ENCODE data around the gene NDUFS7. TPM values are rescaled to one million over a fixed set of nuclear protein-coding genes. Genes with fewer than 3 reads are reported as not detected.
"Not testable (repeated sequence)": the region's sequence is repeated elsewhere in the genome, so short reads cannot be mapped to it uniquely, and the experiment has no call there.

Gene NDUFS7
- total RNA-seq, 2 donors from 2014 or later, result 147 to 202 TPM

DNA sequence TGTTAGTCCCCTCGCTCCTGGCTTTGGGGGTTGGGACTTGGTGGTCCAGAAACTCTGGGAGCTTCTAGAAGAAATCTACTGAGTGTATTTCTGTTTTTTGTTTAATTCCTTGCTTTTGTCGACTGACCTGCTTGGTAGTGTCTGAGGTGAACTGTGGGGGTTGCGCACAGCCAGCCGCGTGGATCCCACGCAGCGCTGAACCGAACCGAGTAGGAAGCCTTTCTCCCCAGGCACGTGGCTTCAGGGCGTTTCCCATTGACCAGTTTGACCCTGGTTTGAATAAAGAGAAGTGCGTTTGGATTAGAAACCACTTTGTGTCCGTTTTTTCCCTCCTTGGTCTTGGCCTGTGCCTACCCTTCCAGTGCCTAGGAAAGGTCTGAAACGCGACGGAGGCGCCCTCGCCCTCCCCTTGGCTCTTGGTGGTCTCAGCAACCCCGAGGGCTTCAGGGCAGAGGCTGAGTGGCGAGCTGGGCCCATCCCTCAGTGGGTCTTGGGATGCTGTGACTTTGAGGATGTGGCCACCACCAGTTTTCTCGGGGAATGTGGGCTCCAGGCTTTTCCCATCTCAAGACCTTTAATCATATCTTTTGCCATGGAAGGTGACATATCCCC is 51.8 kb downstream of the NDUFS7 start:
- intact Hi-C loops (cut with DNase I), result loop anchor here (5.0 kb wide), 1 partner anchor 158 kb away; the partner anchor contains the start of gene FAM174C
- Histone ChIP-seq H3K27me3 (replicated peaks; ENCODE audit: insufficient read depth) (no peaks in the 10 kb centered on the region), H3K9me3 (no peaks in the 10 kb centered on the region), H3K4me3 (no peak overlapping the region), H3K4me1 (replicated peaks) (peaks cover 14% of the 10 kb centered on the region), H3K27ac (no peak overlapping the region), H3K36me3 (peaks cover 6 to 32% of the 10 kb centered on the region in 2 donors)
- WGBS, result 84% methylated on average over 21 of the region's 21 CpGs
- no peak for DNase-seq (ENCODE audit: low spot score)
- TF ChIP-seq, protein P1, sequence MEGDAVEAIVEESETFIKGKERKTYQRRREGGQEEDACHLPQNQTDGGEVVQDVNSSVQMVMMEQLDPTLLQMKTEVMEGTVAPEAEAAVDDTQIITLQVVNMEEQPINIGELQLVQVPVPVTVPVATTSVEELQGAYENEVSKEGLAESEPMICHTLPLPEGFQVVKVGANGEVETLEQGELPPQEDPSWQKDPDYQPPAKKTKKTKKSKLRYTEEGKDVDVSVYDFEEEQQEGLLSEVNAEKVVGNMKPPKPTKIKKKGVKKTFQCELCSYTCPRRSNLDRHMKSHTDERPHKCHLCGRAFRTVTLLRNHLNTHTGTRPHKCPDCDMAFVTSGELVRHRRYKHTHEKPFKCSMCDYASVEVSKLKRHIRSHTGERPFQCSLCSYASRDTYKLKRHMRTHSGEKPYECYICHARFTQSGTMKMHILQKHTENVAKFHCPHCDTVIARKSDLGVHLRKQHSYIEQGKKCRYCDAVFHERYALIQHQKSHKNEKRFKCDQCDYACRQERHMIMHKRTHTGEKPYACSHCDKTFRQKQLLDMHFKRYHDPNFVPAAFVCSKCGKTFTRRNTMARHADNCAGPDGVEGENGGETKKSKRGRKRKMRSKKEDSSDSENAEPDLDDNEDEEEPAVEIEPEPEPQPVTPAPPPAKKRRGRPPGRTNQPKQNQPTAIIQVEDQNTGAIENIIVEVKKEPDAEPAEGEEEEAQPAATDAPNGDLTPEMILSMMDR (IDR thresholded peaks at IDR 0.05), result no peak
- no peak for TF ChIP-seq POLR2AphosphoS5 (IDR thresholded peaks at IDR 0.05)
- TF ChIP-seq POLR2A (IDR thresholded peaks at IDR 0.05), result no peak

DNA sequence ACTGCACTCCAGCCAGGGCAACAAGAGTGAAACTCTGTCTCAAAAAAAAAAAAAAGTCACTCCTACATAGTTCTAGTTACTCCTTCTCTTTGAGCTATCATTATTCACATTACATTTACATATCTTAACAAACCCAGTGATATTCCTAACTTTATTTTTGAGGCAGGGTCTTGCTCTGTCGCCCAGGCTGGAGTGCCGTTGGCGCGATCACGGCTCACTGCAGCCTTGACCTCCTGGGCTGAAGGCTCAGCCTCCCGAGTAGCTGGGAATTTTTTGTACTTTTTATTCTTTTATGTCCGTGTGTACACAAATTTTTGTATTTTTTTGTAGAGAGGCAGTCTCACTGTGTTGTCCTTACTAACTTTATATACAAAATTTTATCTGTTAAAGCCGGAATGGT is 53.9 kb downstream of the NDUFS7 start:
- no peak for DNase-seq (ENCODE audit: low spot score)
- Histone ChIP-seq H3K4me3 (no peak overlapping the region), H3K4me1 (replicated peaks) (peaks cover 14% of the 10 kb centered on the region), H3K27me3 (replicated peaks; ENCODE audit: insufficient read depth) (no peaks in the 10 kb centered on the region), H3K9me3 (no peaks in the 10 kb centered on the region), H3K36me3 (peaks cover 6 to 35% of the 10 kb centered on the region in 2 donors), H3K27ac (no peak overlapping the region)
- WGBS, result 54% methylated on average over 8 of the region's 8 CpGs
- TF ChIP-seq POLR2A (IDR thresholded peaks at IDR 0.05), result no peak
- TF ChIP-seq POLR2AphosphoS5 (IDR thresholded peaks at IDR 0.05), result no peak
- TF ChIP-seq, protein P1 (IDR thresholded peaks at IDR 0.05), result no peak
- intact Hi-C loops (cut with DNase I), result loop anchor here (5.0 kb wide), 1 partner anchor 160 kb away; the partner anchor contains the start of gene FAM174C

DNA sequence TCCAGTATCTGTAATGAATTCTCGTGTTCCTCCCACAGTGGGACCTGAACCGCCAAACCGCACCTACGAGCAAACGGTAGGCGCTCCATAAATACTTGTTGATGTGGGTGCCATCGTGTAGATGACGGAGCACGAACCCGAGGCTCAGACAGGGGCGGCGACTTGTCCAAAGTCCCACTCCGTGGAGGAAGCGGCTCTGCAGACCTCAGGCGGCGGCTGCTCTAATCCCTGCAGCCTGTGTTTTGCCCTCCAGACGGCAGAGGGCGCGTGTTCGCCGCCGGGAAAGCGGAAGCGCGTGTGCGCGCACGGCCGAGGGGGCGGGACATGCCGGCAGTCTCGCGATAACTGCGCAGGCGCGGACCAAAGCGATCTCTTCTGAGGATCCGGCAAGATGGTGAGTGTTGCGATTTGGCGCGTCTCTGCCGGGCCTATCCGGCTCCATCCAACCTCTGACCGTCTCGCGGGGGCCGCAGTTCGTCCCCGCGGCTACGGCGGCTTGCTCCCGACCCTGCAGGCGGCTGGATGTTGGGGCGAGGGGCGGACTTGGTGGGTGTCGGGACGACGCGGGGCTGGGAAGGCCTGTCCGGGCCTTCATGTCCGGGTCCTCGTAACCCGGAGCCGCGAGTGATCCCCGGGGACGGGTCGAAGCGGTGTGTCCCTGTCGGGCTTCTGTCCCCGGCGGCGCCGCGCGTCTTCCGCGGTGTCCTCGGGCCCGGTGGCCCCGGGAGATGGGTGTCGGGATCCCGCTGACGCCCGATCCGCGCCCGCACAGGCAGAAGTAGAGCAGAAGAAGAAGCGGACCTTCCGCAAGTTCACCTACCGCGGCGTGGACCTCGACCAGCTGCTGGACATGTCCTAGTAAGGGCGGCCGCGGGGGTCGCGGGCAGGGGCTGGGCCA is 54.6 kb downstream of the NDUFS7 start, which contains the start of gene RPS15:
Gene RPS15, plus strand, starts transcription at position 362 of the 898 bp plus-strand sequence. Its CDS starts 30 bp downstream, at position 392.
- Histone ChIP-seq H3K4me1 (replicated peaks) (peaks cover 14% of the 10 kb centered on the region), H3K36me3 (peaks cover 4 to 28% of the 10 kb centered on the region in 2 donors), H3K27me3 (replicated peaks; ENCODE audit: insufficient read depth) (no peaks in the 10 kb centered on the region), H3K9me3 (no peaks in the 10 kb centered on the region), H3K27ac (peak within 1 kb of the TSS; percentile 73 to 81), H3K4me3 (peak within 1 kb of the TSS; percentile 71 to 88)
- DNase-seq (ENCODE audit: low spot score), result peak; percentile 92
- WGBS, result 2% methylated on average over 80 of the region's 100 CpGs
- TF ChIP-seq, protein P1 (IDR thresholded peaks at IDR 0.05), result peak; percentile 95 to 99 (median 98)
- TF ChIP-seq POLR2AphosphoS5 (IDR thresholded peaks at IDR 0.05), result peak; percentile 99
- TF ChIP-seq POLR2A (IDR thresholded peaks at IDR 0.05), result peak; percentile 84
- intact Hi-C loops (cut with DNase I), result loop anchor here (5.0 kb wide), 1 partner anchor 161 kb away; the partner anchor contains the start of gene FAM174C

DNA sequence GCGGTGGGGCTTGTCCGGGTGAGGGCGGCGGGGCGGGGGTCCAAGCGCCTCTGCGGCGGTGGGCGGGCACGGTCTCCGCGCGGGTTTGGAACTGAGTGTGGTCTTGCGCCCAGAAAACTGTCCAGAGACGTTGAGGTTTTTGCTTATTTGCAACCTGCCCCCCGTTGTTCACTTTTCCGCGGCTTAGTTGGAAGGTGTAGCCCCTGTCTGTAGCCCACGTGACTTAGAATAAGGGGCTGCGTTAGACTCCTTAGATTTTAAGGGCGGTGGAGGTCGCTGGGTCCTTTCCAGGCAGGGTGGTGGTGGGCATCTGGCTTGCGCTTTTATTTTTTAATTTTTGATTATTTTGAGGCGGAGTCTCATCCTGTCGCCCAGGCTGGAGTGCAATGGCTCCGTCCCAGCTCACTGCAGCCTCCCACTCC is 55.2 kb downstream of the NDUFS7 start:
- intact Hi-C loops (cut with DNase I), result loop anchor here (5.0 kb wide), 1 partner anchor 162 kb away; the partner anchor contains the start of gene FAM174C
- DNase-seq (ENCODE audit: low spot score), result no peak
- Histone ChIP-seq H3K36me3 (peaks cover 4 to 21% of the 10 kb centered on the region in 2 donors), H3K4me3 (peak overlapping the region; percentile 71 to 88), H3K9me3 (no peaks in the 10 kb centered on the region), H3K27me3 (replicated peaks; ENCODE audit: insufficient read depth) (no peaks in the 10 kb centered on the region), H3K4me1 (replicated peaks) (peaks cover 14% of the 10 kb centered on the region), H3K27ac (peak overlapping the region; percentile 73 to 81)
- TF ChIP-seq POLR2A (IDR thresholded peaks at IDR 0.05) (no peak), POLR2AphosphoS5 (IDR thresholded peaks at IDR 0.05) (no peak)
- TF ChIP-seq, protein P1 (IDR thresholded peaks at IDR 0.05), result no peak
- under 1% methylated on average over 22 of the region's 26 CpGs for WGBS

DNA sequence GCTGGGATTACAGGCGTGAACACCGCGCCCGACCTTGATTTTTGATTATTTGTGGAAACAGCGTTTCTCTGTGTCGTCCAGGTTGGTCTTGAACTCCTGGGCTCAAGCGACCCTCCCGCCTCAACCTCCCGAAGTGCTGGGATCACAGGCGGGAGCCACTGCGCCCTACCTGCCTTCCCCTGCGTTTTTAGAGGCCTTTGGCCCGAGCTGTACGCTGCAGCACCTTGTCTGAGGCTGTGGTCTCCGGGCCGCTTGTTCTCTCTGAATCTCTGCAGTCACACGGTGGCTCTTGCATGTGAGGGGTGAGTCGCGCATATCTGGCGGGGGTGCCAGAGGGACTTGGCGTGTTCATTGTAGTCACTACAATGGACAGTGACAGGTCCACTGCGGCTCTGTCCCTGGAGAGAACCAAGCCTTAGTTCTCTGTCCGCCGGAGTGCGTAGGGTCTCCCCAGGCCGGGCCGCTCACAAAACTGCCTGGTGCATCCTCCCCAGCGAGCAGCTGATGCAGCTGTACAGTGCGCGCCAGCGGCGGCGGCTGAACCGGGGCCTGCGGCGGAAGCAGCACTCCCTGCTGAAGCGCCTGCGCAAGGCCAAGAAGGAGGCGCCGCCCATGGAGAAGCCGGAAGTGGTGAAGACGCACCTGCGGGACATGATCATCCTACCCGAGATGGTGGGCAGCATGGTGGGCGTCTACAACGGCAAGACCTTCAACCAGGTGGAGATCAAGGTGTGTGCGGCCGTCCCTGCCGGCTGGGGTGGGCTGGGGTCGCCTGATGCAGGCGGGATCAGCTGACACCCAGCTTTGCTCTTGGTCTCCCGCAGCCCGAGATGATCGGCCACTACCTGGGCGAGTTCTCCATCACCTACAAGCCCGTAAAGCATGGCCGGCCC is 56.1 kb downstream of the NDUFS7 start:
- H3K9me3 ChIP-seq; H3K27me3 ChIP-seq (replicated peaks; ENCODE audit: insufficient read depth); DNase-seq (ENCODE audit: low spot score): not testable (repeated sequence)
- H3K36me3 ChIP-seq, result peaks cover 4 to 13% of the 10 kb centered on the region in 2 donors
- H3K4me3 ChIP-seq, result peak overlapping the region; percentile 71 to 88
- intact Hi-C loops (cut with DNase I), result loop anchor here (5.0 kb wide), 1 partner anchor 162 kb away; the partner anchor contains the start of gene FAM174C
- 75% methylated on average over 57 of the region's 57 CpGs for WGBS
- H3K27ac ChIP-seq, result peak overlapping the region in 1 of 2 donors; percentile 81
- H3K4me1 ChIP-seq (replicated peaks), result peaks cover 14% of the 10 kb centered on the region

Measured in prostate gland (tissue), 2 donors.